Activated naive CD4-positive, alpha-beta T cell treated with anti-CD3 and anti-CD28 coated beads for 36 hours (primary cell): ENCODE results near the gene TBC1D22A. TPM values are rescaled to one million over a fixed set of nuclear protein-coding genes. Genes with fewer than 3 reads are reported as not detected.

Experiments
- CTCF ChIA-PET: fragments of 350-600 bp; sonication (Branson Sonifier 250); formaldehyde crosslinking; loops from one replicate; lab custom pipeline; 2021; ENCODE audit warnings: antibody characterized with exemption; lab: Charles Lee
- DNase-seq: peaks from one replicate; pipeline ENCODE4 v3.0.0-alpha.2; 2020
- H3K27ac Mint-ChIP-seq: one replicate; pipeline ENCODE4 v1.8.0; 2021; ENCODE audit warnings: mild to moderate bottlenecking, mixed read lengths
- H3K27me3 Mint-ChIP-seq: one replicate; pipeline ENCODE4 v1.8.0; 2021; ENCODE audit warnings: low read depth, mixed read lengths
- H3K36me3 Mint-ChIP-seq: one replicate; pipeline ENCODE4 v1.8.0; 2021; ENCODE audit warnings: low read depth, mixed read lengths
- H3K4me1 Mint-ChIP-seq: one replicate; pipeline ENCODE4 v1.8.0; 2021; ENCODE audit warnings: low read depth, mixed read lengths
- H3K4me3 Mint-ChIP-seq: one replicate; pipeline ENCODE4 v1.8.0; 2021; ENCODE audit warnings: mild to moderate bottlenecking, moderate library complexity, mixed read lengths
- H3K9me3 Mint-ChIP-seq: one replicate; pipeline ENCODE4 v1.8.0; 2021; ENCODE audit warnings: mixed read lengths
- intact Hi-C: fragments of 100-400 bp; cut with micrococcal nuclease; formaldehyde crosslinking; loops from one replicate; pipeline ENCODE4 v1.15.1; 2023
- total RNA-seq, 2 experiments: library from RNA; stranded (reverse); gene quantifications; one replicate each; pipeline ENCODE4 v1.2.3, GENCODE V29; 2021

TBC1D22A gene
- total RNA-seq, 2 experiments from 2014 or later = 20.1 to 21.4 TPM

GRCh38 chr22:46956498-46957215 lies 194.2 kb downstream of the TBC1D22A start:
- no peak overlapping the region for H3K4me3 Mint-ChIP-seq
- no peaks in the 10 kb centered on the region for H3K9me3 Mint-ChIP-seq
- intact Hi-C loops = no loop called here
- no peaks in the 10 kb centered on the region for H3K4me1 Mint-ChIP-seq
- peaks cover 3% of the 10 kb centered on the region for H3K36me3 Mint-ChIP-seq
- H3K27ac Mint-ChIP-seq = no peak overlapping the region
- CTCF ChIA-PET = no interaction called here
- no peak for DNase-seq
- H3K27me3 Mint-ChIP-seq = no peaks in the 10 kb centered on the region

DNA sequence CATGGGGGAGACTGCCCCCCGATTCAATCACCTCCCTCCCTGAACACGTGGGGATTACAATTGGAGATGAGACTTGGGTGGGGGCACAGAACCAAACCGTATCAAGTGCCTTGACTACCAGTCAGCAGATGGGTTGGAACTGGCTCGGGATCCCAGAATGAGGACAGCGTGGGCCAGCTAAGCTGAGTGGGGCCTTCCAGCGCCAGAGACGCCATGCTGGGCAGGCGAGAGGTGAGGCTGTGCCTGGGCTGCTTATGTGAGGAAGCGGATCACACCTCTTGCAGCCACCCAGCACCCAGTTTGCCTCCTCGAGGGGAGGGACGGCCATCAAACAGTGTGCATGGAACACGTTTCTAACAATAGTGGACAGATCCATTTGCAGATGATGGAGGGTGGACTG lies 195.1 kb downstream of the TBC1D22A start:
- no peak for DNase-seq
- CTCF ChIA-PET = no interaction called here
- H3K27me3 Mint-ChIP-seq = no peaks in the 10 kb centered on the region
- H3K9me3 Mint-ChIP-seq = no peaks in the 10 kb centered on the region
- no peak overlapping the region for H3K27ac Mint-ChIP-seq
- H3K4me3 Mint-ChIP-seq = no peak overlapping the region
- H3K36me3 Mint-ChIP-seq = peaks cover 3% of the 10 kb centered on the region
- no peaks in the 10 kb centered on the region for H3K4me1 Mint-ChIP-seq
- intact Hi-C loops = no loop called here

DNA sequence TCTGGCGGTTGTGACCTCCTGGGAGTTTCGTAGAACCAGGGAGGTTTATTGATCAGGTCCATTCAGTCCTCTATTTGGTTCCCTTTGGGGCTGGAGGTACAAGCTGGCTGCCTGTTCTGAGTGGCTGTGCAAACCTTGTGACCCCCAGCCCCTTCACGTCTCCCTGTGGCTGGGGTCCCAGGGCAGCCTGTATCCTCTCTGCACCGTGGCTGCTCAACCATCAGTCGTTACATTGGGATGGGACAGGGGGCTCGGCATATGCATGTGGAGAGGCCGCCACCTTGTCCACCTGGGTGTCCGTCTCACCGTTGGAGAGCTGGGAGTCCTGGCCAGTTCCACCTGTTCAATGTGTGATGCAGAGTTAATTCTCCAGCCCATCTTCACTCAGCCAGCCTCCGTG lies 195.7 kb downstream of the TBC1D22A start:
- H3K36me3 Mint-ChIP-seq = no peaks in the 10 kb centered on the region
- H3K4me1 Mint-ChIP-seq = no peaks in the 10 kb centered on the region
- H3K4me3 Mint-ChIP-seq = no peak overlapping the region
- intact Hi-C loops = no loop called here
- CTCF ChIA-PET = no interaction called here
- no peak overlapping the region for H3K27ac Mint-ChIP-seq
- H3K27me3 Mint-ChIP-seq = no peaks in the 10 kb centered on the region
- no peak for DNase-seq
- no peaks in the 10 kb centered on the region for H3K9me3 Mint-ChIP-seq

- intact Hi-C loops = no loop called here
- no peak for DNase-seq
- no peaks in the 10 kb centered on the region for H3K27me3 Mint-ChIP-seq
- H3K4me1 Mint-ChIP-seq = no peaks in the 10 kb centered on the region
- no peak overlapping the region for H3K27ac Mint-ChIP-seq
- H3K9me3 Mint-ChIP-seq = no peaks in the 10 kb centered on the region
- no peak overlapping the region for H3K4me3 Mint-ChIP-seq
- no peaks in the 10 kb centered on the region for H3K36me3 Mint-ChIP-seq
- CTCF ChIA-PET = no interaction called here
These were observed 196.2 kb downstream of the TBC1D22A start for GRCh38 chr22:46958658-46959057.

- CTCF ChIA-PET = no interaction called here
- intact Hi-C loops = no loop called here
- no peak overlapping the region for H3K27ac Mint-ChIP-seq
These were observed 196.9 kb downstream of the TBC1D22A start for GRCh38 chr22:46959369-46959768.

GRCh38 chr22:46961591-46962295 lies 199.3 kb downstream of the TBC1D22A start:
- CTCF ChIA-PET = no interaction called here
- intact Hi-C loops = no loop called here
- Mint-ChIP-seq H3K4me1 (no peaks in the 10 kb centered on the region), H3K27ac (no peak overlapping the region), H3K27me3 (no peaks in the 10 kb centered on the region), H3K4me3 (no peak overlapping the region), H3K36me3 (no peaks in the 10 kb centered on the region), H3K9me3 (no peaks in the 10 kb centered on the region)
- no peak for DNase-seq

More at GRCh38 chr22:46959369-46959768, 196.9 kb downstream of the TBC1D22A start:
- Mint-ChIP-seq H3K9me3 (no peaks in the 10 kb centered on the region), H3K4me1 (no peaks in the 10 kb centered on the region), H3K4me3 (no peak overlapping the region), H3K36me3 (no peaks in the 10 kb centered on the region), H3K27me3 (no peaks in the 10 kb centered on the region)
- DNase-seq = no peak

- H3K4me3 Mint-ChIP-seq = no peak overlapping the region
- CTCF ChIA-PET = no interaction called here
- H3K27ac Mint-ChIP-seq = no peak overlapping the region
- no peaks in the 10 kb centered on the region for H3K36me3 Mint-ChIP-seq
- no peaks in the 10 kb centered on the region for H3K9me3 Mint-ChIP-seq
- H3K27me3 Mint-ChIP-seq = no peaks in the 10 kb centered on the region
- H3K4me1 Mint-ChIP-seq = no peaks in the 10 kb centered on the region
- no peak for DNase-seq
- intact Hi-C loops = no loop called here
These were observed 200.0 kb downstream of the TBC1D22A start for GRCh38 chr22:46962406-46962805.

DNA sequence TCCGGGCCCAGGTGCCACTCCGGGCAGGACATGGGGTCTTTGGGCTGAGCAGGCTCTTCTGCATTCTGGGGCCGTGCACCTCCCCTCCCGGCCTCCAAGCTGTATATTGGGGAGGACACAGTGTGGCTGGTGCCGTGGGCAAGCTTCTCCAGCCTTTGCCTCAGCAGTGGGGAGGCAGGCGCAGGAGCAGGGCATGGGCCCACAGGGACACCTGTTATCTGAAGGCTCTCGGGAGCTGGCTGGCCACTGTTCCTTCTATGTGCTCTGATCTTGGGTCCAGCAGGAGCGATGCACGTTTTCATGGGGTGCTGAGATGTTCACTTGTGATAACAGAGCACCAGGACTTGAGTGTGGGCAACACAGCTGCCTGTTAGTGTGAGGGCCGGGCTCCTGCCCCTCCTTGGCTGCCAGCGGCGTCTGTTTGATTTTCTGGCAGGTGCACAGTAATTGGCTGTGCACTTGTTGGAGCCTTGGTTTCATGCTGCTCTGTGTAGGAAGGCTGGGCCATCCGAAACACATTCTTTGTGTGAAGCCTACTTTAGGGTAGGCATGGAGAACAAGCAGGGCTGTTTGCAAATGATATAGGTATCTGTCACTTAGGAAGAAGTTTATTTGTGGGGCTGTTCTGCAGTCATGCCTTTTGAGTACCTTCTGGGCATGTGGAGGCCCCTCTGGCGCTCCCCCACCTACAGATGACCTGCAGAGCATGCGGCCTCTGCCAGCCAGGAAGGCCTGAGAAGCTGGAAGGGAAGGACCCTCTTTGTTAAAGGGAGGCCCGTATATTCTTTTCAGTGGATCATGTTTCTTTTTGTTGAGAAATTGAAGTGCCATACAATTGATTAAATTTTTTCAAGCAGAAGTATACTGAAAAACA lies 201.5 kb downstream of the TBC1D22A start:
- H3K27ac Mint-ChIP-seq = no peak overlapping the region
- H3K27me3 Mint-ChIP-seq = no peaks in the 10 kb centered on the region
- CTCF ChIA-PET = no interaction called here
- intact Hi-C loops = no loop called here
- no peaks in the 10 kb centered on the region for H3K9me3 Mint-ChIP-seq
- peaks cover 3% of the 10 kb centered on the region for H3K4me1 Mint-ChIP-seq
- DNase-seq = no peak
- no peaks in the 10 kb centered on the region for H3K36me3 Mint-ChIP-seq
- H3K4me3 Mint-ChIP-seq = no peak overlapping the region

DNA sequence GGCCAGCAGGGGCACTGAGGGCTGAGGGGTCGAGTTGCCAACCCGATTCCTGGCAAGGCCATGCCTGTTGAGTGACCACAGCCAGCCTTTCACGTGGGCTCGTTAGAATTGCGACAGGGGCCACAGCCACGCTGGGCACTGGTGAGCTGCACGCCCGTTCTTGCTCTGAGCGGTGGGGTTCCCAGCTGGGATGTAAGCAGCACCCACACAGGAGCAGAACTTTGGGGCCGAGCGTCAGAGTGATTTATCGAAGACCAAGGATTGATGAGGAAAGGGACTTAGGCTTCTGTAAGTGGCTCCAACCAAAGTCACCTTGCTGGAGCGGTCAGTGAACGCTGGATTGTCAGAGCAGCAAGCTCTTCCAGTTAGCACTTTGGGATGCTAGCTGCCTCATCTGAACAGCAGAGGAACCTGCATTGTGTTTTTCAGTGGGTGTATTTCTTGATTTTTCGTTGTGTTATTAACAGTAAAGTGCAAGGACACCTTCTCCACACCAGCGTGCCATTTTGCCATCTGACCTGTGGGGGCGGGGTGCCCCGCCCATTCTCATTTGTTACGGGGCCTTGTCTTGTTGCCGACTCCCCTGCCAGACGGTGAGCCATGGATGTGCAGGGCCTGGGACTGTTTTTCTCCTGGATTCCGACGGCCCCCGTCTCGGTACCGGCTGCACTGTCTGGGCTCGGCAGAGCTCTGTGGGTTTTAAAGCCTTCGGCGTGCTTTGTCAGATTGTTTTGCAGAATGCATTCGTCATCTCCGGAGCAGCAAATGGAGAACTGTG lies 202.5 kb downstream of the TBC1D22A start:
- Mint-ChIP-seq H3K9me3 (no peaks in the 10 kb centered on the region), H3K27me3 (no peaks in the 10 kb centered on the region), H3K36me3 (no peaks in the 10 kb centered on the region), H3K4me3 (no peak overlapping the region), H3K4me1 (peaks cover 10% of the 10 kb centered on the region), H3K27ac (no peak overlapping the region)
- intact Hi-C loops = no loop called here
- no peak for DNase-seq
- CTCF ChIA-PET = no interaction called here

DNA sequence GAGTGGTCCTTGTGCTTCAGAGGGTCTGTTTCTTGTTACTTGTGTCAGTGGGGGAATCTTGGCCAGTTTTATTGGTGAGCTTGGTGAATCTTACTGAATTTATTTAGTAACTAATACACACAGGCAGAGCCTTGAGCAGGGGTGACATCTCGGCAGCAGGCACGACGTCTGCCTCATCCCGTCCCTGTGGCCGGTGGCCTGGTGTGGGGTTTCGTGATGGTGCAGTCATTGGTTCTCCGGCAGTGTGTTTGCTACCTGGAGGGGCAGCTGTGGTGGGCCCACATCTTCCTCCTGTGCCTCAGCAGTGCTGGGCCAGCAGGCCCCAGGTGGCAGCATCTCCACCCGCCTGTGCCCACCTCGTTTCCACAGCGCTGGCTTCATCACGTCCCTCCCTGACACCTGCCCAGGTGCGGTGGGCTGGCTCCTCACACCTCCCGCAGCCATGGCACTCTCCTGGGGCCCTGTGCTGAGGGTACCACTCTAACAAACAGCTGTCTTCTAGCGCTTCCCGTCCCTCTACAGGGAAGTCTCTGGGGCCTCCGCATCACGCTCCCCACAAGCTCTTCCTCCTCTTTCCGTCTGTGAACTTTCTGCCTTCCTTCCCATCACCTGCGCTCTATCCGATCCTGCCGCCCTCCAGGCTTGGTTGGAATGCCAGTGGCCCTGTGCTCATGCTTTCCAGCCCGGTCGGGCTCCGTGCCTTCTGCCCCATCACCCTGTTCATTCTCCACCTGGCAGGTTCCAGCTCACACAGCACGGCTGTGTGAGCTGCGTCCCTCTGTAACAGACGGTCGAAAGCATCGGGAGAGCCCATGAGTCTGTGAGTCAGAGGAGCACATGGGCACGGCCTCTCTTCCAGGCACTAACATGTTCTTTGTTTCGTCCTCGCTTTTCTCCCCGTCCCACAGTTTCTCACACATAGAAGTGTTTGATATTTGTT lies 203.4 kb downstream of the TBC1D22A start:
- H3K9me3 Mint-ChIP-seq = no peaks in the 10 kb centered on the region
- no peaks in the 10 kb centered on the region for H3K27me3 Mint-ChIP-seq
- intact Hi-C loops = no loop called here
- H3K27ac Mint-ChIP-seq = no peak overlapping the region
- CTCF ChIA-PET = no interaction called here
- peaks cover 16% of the 10 kb centered on the region for H3K4me1 Mint-ChIP-seq
- no peak overlapping the region for H3K4me3 Mint-ChIP-seq
- no peak for DNase-seq
- no peaks in the 10 kb centered on the region for H3K36me3 Mint-ChIP-seq

DNA sequence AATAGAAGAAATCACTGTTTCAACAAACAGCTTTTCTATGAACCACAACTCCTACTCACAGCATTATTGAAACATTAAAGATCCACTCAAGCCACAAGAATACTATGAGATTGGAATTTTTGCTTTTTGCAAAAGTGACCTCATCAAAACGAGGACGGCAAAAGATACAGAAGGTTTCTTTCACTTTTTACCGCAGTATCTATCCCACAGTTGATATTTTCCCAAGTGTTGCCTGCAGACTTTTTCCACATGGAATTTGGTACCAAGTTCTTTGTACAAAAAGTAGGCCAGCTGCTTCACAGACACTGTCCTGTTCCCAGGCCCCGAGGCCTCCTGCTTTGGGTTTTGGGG lies 204.0 kb downstream of the TBC1D22A start:
- no peak for DNase-seq
- Mint-ChIP-seq H3K36me3 (no peaks in the 10 kb centered on the region), H3K27ac (no peak overlapping the region), H3K9me3 (no peaks in the 10 kb centered on the region), H3K27me3 (no peaks in the 10 kb centered on the region), H3K4me3 (no peak overlapping the region), H3K4me1 (peaks cover 16% of the 10 kb centered on the region)
- intact Hi-C loops = no loop called here
- CTCF ChIA-PET = no interaction called here
